SW 1271 (cell line): Measurements from ENCODE around the gene LHX5.

Experiments used
- DNase-seq, 2 experiments: peaks; one replicate each; lab custom pipeline; 2025; lab: John Stamatoyannopoulos, UW

Gene LHX5

GRCh38 chr12:113477842-113478215, 6.2 kb upstream of the LHX5 start:
- DNase-seq = no peak

- DNase-seq = no peak
These were observed 5.6 kb upstream of the LHX5 start for GRCh38 chr12:113477171-113477841.

- DNase-seq = no peak
These were observed 4.7 kb upstream of the LHX5 start for GRCh38 chr12:113476176-113476986.

- no peak for DNase-seq
These were observed 3.9 kb upstream of the LHX5 start for GRCh38 chr12:113475451-113476175.

GRCh38 chr12:113474635-113475436, 3.2 kb upstream of the LHX5 start:
- no peak for DNase-seq

- DNase-seq = no peak
These were observed 2.3 kb upstream of the LHX5 start for GRCh38 chr12:113473942-113474341.

- no peak for DNase-seq
These were observed 1.7 kb upstream of the LHX5 start for GRCh38 chr12:113473400-113473799.

- DNase-seq = no peak
These were observed 785 bp upstream of the LHX5 start for GRCh38 chr12:113472191-113473121.

GRCh38 chr12:113470871-113471618, 626 bp downstream of the LHX5 start:
- DNase-seq = no peak

GRCh38 chr12:113469949-113470743, 1.5 kb downstream of the LHX5 start:
- DNase-seq = no peak

GRCh38 chr12:113469224-113469948, 2.3 kb downstream of the LHX5 start:
- no peak for DNase-seq

- no peak for DNase-seq
These were observed 3.1 kb downstream of the LHX5 start for GRCh38 chr12:113468365-113469223.

- no peak for DNase-seq
These were observed 3.9 kb downstream of the LHX5 start for GRCh38 chr12:113467502-113468364.

- no peak for DNase-seq
These were observed 4.5 kb downstream of the LHX5 start for GRCh38 chr12:113467142-113467501.

GRCh38 chr12:113466454-113467141, 5.1 kb downstream of the LHX5 start:
- no peak for DNase-seq

- DNase-seq = no peak
These were observed 5.7 kb downstream of the LHX5 start for GRCh38 chr12:113465808-113466453.
